ENCODE results near the gene RNFT2.

RNFT2 gene

GRCh38 chr12:116693286-116694227 lies 44.6 kb upstream of the RNFT2 start:
- H3K27ac ChIP-seq = no peak overlapping the region
- TF ChIP-seq ZFX (IDR thresholded peaks at IDR 0.05) (no peak), CTCF (conservative IDR thresholded peaks at IDR 0.05) (no peak)

- H3K27ac ChIP-seq = no peak overlapping the region
Measured at GRCh38 chr12:116694653-116695463, 43.3 kb upstream of the RNFT2 start.

GRCh38 chr12:116695464-116695725 lies 42.7 kb upstream of the RNFT2 start:
- no peak overlapping the region for H3K27ac ChIP-seq

More at GRCh38 chr12:116694653-116695463, 43.3 kb upstream of the RNFT2 start:
- no peak for TF ChIP-seq ZFX (IDR thresholded peaks at IDR 0.05)
- TF ChIP-seq CTCF (conservative IDR thresholded peaks at IDR 0.05) = no peak

GRCh38 chr12:116697305-116697704 lies 40.8 kb upstream of the RNFT2 start:
- peak overlapping the region; percentile 76 for H3K27ac ChIP-seq
- peak; percentile 28 for TF ChIP-seq CTCF (conservative IDR thresholded peaks at IDR 0.05)
- no peak for TF ChIP-seq ZFX (IDR thresholded peaks at IDR 0.05)

More at GRCh38 chr12:116695464-116695725, 42.7 kb upstream of the RNFT2 start:
- no peak for TF ChIP-seq ZFX (IDR thresholded peaks at IDR 0.05)
- no peak for TF ChIP-seq CTCF (conservative IDR thresholded peaks at IDR 0.05)

GRCh38 chr12:116697716-116698115 lies 40.4 kb upstream of the RNFT2 start:
- H3K27ac ChIP-seq = peak overlapping the region; percentile 76
- TF ChIP-seq ZFX (IDR thresholded peaks at IDR 0.05) (no peak), CTCF (conservative IDR thresholded peaks at IDR 0.05) (no peak)

- H3K27ac ChIP-seq = peak overlapping the region; percentile 76
- TF ChIP-seq CTCF (conservative IDR thresholded peaks at IDR 0.05) (no peak), ZFX (IDR thresholded peaks at IDR 0.05) (no peak)
Measured at GRCh38 chr12:116698116-116698515, 40.0 kb upstream of the RNFT2 start.

GRCh38 chr12:116698554-116699075 lies 39.5 kb upstream of the RNFT2 start:
- H3K27ac ChIP-seq = peak overlapping the region; percentile 76
- TF ChIP-seq CTCF (conservative IDR thresholded peaks at IDR 0.05) (no peak), ZFX (IDR thresholded peaks at IDR 0.05) (no peak)
